Activated T-helper 2 cell treated with anti-CD3 and anti-CD28 coated beads, Interferon-gamma antibody, Interleukin-2, Interleukin-4, amounts not matched to agents 10 μg/mL and 5 μg/mL and 100 μg/mL, durations not matched to agents 14 hours and 24 hours and 36 hours (primary cell): ENCODE results near the gene FAM168B. TPM values are rescaled to one million over a fixed set of nuclear protein-coding genes. Genes with fewer than 3 reads are reported as not detected.
"Not testable (repeated sequence)": the region's sequence is repeated elsewhere in the genome, so short reads cannot be mapped to it uniquely, and the experiment has no call there.

Experiments
- DNase-seq: peaks from one replicate; pipeline ENCODE4 v3.0.0; 2021; ENCODE audit warnings: low spot score
- H3K27ac Mint-ChIP-seq: one replicate; pipeline ENCODE4 v1.8.0; 2021; ENCODE audit warnings: mixed read lengths
- H3K27me3 Mint-ChIP-seq: one replicate; pipeline ENCODE4 v1.8.0; 2021; ENCODE audit warnings: low read depth, mixed read lengths
- H3K36me3 Mint-ChIP-seq: one replicate; pipeline ENCODE4 v1.8.0; 2021; ENCODE audit warnings: low read depth, mixed read lengths
- H3K4me1 Mint-ChIP-seq: one replicate; pipeline ENCODE4 v1.8.0; 2021; ENCODE audit warnings: low read depth, mixed read lengths
- H3K4me3 Mint-ChIP-seq: one replicate; pipeline ENCODE4 v1.8.0; 2021; ENCODE audit warnings: low read depth, mild to moderate bottlenecking, moderate library complexity, mixed read lengths
- H3K9me3 Mint-ChIP-seq: one replicate; pipeline ENCODE4 v1.8.0; 2021; ENCODE audit warnings: mixed read lengths
- intact Hi-C: fragments of 100-400 bp; cut with micrococcal nuclease; formaldehyde crosslinking; loops from one replicate; pipeline ENCODE4 v1.15.1; 2023
- total RNA-seq: library from RNA; stranded (reverse); gene quantifications from 2 replicates; pipeline ENCODE4 v1.2.3, GENCODE V29; 2022

Gene FAM168B
- total RNA-seq, 1 donor from 2014 or later = 70.3 TPM

DNA sequence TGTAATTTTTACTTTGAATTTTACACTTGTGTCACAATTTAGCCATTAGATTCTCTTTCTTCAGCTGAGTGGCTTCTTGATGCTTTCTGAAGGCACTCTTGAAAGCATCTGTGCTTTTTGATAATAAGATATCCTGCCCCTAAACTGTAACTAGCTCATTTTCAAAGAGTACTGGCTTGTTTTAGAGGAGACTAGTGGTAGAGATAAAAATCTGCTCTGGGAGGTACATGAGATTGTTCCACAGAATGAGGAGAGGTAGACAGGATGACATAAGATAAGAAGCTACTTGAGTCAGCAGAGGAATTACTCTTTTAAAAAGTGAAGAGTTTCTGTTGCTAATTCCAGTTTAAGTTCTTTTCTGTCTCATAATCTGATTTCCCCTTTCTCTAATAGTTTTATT is 22.5 kb upstream of the FAM168B start:
- peaks cover 7% of the 10 kb centered on the region for H3K9me3 Mint-ChIP-seq
- DNase-seq = no peak
- H3K4me3 Mint-ChIP-seq = no peak overlapping the region
- H3K4me1 Mint-ChIP-seq = peaks cover 46% of the 10 kb centered on the region
- peaks cover 70% of the 10 kb centered on the region for H3K36me3 Mint-ChIP-seq
- intact Hi-C loops = loop anchor here (1.0 kb wide), 1 partner anchor 9 kb away; no protein-coding TSS in a partner anchor
- H3K27ac Mint-ChIP-seq = peak overlapping the region; percentile 58
- no peaks in the 10 kb centered on the region for H3K27me3 Mint-ChIP-seq

DNA sequence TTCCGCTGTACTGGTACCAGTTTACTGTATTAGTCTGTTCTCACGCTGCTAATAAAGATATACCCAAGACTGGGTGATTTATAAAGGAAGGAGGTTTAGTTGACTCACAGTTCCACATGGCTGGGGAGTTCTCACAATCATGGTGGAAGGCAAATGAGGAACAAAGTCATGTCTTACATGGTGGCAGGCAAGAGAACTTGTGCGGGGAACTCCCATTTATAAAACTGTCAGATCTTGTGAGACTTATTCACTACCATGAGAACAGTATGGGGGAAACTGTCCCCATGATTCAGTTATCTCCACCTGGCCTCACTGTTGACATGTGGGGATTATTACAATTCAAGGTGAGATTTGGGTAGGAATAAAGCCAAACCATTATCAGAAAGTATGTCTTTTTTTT is 21.7 kb upstream of the FAM168B start:
- H3K27me3 Mint-ChIP-seq, H3K9me3 Mint-ChIP-seq, H3K4me3 Mint-ChIP-seq, DNase-seq: not testable (repeated sequence)
- Mint-ChIP-seq H3K27ac (peak overlapping the region; percentile 5), H3K36me3 (peaks cover 72% of the 10 kb centered on the region), H3K4me1 (peaks cover 51% of the 10 kb centered on the region)
- intact Hi-C loops = loop anchor here (1.0 kb wide), 1 partner anchor 9 kb away; no protein-coding TSS in a partner anchor

DNA sequence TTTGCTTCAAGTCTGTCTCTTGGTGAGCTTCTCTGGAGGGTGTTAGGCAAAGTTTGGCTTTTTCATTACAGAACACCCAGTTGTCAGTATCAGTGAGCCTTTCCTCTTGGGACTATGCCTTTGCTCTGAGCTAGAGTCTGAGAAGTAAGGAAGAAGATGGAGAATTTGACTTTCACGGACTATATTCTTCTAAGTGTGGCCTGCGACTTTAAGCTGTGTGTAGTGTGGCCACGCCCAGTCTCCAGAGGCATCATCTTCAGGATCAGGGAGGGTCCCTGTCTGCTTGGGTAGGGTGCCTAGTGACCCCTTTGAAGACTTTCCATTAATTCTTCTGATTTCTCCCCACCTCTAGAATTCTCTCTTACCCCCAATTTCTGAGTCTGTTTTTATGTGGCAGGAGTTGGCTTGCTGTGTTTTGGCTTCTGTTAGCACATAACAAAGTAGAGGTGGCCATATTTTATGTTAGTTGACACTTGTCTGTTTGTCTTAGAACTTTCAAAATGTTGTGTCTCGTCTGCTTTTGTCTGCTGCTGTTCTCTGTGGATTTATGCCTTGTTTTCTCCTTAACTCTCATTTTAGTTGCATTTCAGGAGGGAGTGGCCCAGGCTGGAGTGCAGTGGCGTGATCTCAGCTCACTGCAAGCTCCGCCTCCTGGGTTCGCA is 20.4 kb upstream of the FAM168B start:
- intact Hi-C loops = no loop called here
- Mint-ChIP-seq H3K4me3 (no peak overlapping the region), H3K4me1 (peaks cover 53% of the 10 kb centered on the region), H3K27ac (no peak overlapping the region), H3K27me3 (no peaks in the 10 kb centered on the region), H3K36me3 (peaks cover 79% of the 10 kb centered on the region), H3K9me3 (peaks cover 7% of the 10 kb centered on the region)
- no peak for DNase-seq

DNA sequence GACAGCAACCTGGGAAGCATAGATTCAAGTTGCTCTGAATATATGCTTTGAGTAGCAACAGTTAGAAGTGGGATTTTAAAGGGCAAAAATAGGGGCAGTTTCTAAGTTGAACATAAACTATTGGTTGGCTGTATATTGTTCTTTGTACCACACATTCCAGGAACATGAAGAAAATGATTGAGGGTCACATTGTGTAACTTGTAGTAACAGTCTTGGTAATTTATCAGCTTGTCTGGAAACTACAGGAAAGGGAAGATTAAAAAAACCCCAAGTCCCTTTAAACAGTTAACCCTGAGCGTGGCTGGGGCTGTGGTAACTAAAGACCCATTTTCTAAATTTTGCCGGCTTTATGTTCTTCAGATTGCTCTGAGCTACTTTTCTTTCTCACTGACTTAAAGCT is 19.3 kb upstream of the FAM168B start:
- Mint-ChIP-seq H3K36me3 (peaks cover 77% of the 10 kb centered on the region), H3K4me1 (peaks cover 57% of the 10 kb centered on the region), H3K4me3 (no peak overlapping the region), H3K9me3 (peaks cover 7% of the 10 kb centered on the region), H3K27ac (no peak overlapping the region), H3K27me3 (no peaks in the 10 kb centered on the region)
- DNase-seq = no peak
- intact Hi-C loops = no loop called here

DNA sequence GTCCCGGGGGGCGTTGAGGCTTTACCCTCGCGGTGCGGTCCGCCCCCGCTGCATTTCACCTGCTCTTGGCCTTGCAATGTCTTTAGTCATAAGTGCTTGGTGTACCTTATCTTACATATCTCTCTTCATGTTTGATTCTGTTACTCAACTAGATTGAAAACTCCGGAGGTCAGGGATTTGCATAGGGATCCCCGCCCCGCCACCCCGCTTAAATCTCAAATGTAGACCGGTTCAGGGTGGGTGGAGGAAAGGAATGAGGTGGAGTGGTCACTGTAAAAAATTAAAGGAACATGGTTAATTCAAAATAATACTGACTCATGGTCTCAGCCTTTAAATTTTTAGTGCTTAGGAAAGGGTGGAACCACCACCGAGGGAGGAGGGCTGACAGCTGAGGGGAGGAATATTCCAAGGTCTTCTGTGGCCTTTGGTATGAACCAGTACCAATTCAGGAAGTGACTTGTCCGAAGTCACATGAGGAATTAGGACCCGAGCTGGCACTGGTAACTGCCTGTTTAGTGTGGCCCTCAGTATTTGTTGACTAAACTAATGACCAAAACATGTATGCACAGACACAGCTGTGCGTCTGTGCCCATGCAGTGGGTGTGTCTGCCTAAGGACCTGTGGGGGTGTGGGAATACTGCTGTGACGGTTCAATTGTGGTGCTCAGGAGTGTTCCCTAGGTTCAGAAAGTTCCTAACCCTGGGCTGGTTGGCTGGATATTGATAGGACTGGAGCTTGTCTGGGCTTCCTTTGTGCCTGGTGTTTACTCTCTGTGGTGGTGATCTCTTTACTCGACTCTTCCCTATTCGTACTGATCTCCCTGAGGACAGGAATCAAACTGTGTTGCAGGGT is 12.9 kb upstream of the FAM168B start:
- intact Hi-C loops = loop anchor here (1.0 to 10.0 kb wide), 6 partner anchors 9 to 731 kb away; partner anchors contain the start of gene FAM168B
- Mint-ChIP-seq H3K9me3 (no peaks in the 10 kb centered on the region), H3K27ac (peak overlapping the region; percentile 98), H3K27me3 (no peaks in the 10 kb centered on the region), H3K36me3 (peaks cover 32% of the 10 kb centered on the region), H3K4me3 (peak overlapping the region; percentile 100), H3K4me1 (peaks cover 50% of the 10 kb centered on the region)
- no peak for DNase-seq

DNA sequence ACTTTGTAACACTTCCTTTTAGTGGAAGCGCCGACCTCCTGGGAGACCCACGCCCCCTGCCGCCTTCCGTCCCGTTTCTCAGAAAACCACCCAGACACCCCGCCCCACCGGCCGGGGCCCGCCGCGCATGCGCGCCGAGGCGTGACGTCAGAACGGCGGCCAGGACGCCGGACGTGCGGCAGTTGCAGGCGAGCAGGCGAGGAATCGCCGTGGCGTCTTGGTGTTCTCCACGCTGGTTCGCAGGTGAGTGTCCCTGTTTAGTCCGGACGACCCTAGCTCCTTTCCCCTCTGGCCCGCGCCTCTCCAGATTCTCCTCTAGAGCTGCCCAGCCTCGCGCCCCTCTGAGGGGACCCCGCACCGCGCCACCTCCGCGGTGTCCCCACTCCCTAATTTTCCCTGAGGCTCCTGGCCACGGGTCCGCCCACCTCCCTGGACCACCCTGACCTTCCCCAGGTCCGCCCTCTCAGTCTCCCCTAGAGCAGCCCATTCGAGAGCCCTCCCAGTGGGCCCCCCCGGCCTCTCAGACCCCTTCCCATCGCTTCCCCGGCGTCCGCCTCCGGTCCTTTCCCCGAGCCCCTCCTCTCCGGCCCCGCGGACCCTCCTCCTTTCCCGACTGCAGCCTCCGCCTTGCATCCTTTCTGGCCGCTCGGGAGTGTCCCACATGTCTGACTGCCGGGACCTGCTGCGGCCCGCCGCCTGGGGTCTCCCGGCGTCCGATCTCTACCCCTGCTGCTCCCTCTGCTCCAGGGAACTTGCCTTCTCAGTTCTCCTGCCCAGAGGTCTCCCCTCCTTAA is 12.1 kb upstream of the FAM168B start, which contains the start of gene PLEKHB2:
TSS of gene PLEKHB2 (plus strand) at position 181 of the 794 bp plus-strand sequence. CDS start 15,606 bp downstream, outside the sequence.
- peaks cover 46% of the 10 kb centered on the region for H3K4me1 Mint-ChIP-seq
- H3K4me3 Mint-ChIP-seq = peak within 1 kb of the TSS; percentile 100
- H3K27ac Mint-ChIP-seq = peak within 1 kb of the TSS; percentile 98
- no peaks in the 10 kb centered on the region for H3K27me3 Mint-ChIP-seq
- intact Hi-C loops = loop anchor here (5.0 to 10.0 kb wide), 3 partner anchors 281 to 731 kb away; no protein-coding TSS in a partner anchor
- peak; percentile 94 for DNase-seq
- peaks cover 24% of the 10 kb centered on the region for H3K36me3 Mint-ChIP-seq
- H3K9me3 Mint-ChIP-seq = no peaks in the 10 kb centered on the region

DNA sequence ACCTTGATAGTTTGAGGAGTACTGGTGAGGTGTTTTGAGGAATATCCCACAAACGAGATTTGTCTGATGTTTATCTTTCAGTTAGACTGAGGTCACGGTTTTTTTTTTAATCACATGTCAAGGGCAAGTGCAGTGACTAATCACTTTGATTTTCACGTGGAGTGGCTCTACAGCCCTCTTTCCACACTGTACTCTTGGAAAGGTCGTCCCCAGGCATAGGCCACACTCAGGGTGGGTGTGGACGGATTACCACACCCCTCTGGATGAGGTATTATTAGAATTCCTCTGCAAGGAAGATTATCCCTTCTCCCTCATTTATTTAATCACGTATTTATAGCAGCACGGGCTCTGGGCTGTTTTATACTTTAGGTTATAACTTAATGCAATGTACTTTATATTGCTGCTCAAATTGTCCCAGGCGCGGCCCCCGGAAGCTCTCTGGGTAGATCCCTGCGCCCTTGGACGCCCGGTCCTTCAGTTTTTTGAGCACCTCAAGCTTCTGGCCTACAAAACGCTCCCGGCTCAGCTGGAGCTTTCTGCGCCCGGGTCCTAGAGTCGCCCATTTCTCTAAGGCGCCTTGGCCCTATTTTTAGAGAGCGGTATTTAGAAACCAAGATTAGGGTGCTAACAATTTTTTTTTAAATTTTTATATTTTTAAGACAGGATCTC is 11.4 kb upstream of the FAM168B start:
- no peaks in the 10 kb centered on the region for H3K27me3 Mint-ChIP-seq
- peak overlapping the region; percentile 98 for H3K27ac Mint-ChIP-seq
- DNase-seq = peak; percentile 48
- peaks cover 43% of the 10 kb centered on the region for H3K4me1 Mint-ChIP-seq
- H3K9me3 Mint-ChIP-seq = no peaks in the 10 kb centered on the region
- peaks cover 20% of the 10 kb centered on the region for H3K36me3 Mint-ChIP-seq
- intact Hi-C loops = loop anchor here (5.0 to 10.0 kb wide), 3 partner anchors 280 to 730 kb away; no protein-coding TSS in a partner anchor
- peak overlapping the region; percentile 100 for H3K4me3 Mint-ChIP-seq

DNA sequence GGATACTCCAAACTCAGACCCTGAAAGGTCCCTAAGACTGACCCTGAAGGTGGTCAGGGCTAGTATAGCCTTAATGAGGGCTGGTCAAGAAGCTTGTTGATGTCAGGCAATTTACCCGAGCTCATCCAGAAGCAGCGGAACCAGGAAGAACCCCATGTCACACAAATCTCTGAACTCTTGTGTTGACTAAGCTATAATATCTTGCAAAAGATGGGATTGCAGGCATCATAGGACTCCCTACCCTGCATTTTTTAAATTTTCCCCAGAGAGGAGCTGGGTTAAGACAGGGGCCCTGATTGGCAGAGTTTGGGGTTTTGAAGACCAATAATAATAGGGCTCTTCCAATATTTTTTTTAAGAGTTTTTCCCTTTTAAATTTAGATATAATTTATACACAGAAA is 9.9 kb upstream of the FAM168B start:
- H3K27ac Mint-ChIP-seq = no peak overlapping the region

DNA sequence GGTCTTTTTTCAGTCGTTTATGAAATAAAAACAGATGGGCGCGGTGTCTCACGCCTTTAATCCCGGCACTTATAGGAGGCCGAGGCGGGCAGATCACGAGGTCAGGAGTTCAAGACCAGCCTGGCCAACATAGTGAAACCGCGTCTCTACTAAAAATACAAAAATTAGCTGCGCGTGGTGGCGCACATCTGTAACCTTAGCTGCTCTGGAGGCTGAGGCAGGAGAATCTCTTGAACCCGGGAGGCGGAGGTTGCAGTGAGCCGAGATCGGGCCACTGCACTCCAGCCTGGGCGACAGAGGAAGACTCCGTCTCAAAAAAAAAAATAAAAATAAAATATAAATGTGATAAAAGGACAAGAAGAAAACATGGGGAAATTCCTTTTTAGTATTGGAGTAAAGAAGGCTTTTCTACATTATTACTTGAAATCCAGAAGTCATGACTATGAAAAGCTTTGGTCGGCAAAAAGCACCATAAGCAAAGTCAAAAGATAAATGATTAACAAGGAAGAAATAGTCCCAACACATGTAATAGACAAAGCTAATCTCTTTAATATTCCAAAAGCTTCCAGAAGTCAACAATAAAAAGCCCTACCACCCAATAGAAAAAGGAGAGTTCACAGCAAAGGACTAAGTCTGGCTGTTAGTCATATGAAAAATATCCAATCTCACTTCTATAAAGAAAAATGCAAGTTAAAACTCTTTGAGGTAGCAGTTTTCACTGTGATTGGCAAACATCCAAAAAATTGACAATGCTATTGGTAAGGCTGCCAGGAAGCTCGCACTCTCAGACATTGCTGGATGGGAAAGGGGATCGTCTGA is 1.4 kb upstream of the FAM168B start:
- DNase-seq = no peak
- intact Hi-C loops = loop anchor here (5.0 to 10.0 kb wide), 2 partner anchors 370 to 752 kb away; partner anchors contain the start of genes GPR148 and IMP4
- H3K27me3 Mint-ChIP-seq = no peaks in the 10 kb centered on the region
- H3K36me3 Mint-ChIP-seq = peaks cover 9% of the 10 kb centered on the region
- H3K4me3 Mint-ChIP-seq = peak overlapping the region; percentile 90
- no peaks in the 10 kb centered on the region for H3K9me3 Mint-ChIP-seq
- peaks cover 10% of the 10 kb centered on the region for H3K4me1 Mint-ChIP-seq
- H3K27ac Mint-ChIP-seq = peak overlapping the region; percentile 82

More for the DNA sequence above, 9.9 kb upstream of the FAM168B start:
- no peak overlapping the region for H3K4me3 Mint-ChIP-seq
- H3K4me1 Mint-ChIP-seq = peaks cover 37% of the 10 kb centered on the region
- H3K36me3 Mint-ChIP-seq = peaks cover 9% of the 10 kb centered on the region
- DNase-seq = no peak
- no peaks in the 10 kb centered on the region for H3K27me3 Mint-ChIP-seq
- H3K9me3 Mint-ChIP-seq = no peaks in the 10 kb centered on the region
- intact Hi-C loops = loop anchor here (10.0 kb wide), 2 partner anchors 278 to 728 kb away; no protein-coding TSS in a partner anchor

DNA sequence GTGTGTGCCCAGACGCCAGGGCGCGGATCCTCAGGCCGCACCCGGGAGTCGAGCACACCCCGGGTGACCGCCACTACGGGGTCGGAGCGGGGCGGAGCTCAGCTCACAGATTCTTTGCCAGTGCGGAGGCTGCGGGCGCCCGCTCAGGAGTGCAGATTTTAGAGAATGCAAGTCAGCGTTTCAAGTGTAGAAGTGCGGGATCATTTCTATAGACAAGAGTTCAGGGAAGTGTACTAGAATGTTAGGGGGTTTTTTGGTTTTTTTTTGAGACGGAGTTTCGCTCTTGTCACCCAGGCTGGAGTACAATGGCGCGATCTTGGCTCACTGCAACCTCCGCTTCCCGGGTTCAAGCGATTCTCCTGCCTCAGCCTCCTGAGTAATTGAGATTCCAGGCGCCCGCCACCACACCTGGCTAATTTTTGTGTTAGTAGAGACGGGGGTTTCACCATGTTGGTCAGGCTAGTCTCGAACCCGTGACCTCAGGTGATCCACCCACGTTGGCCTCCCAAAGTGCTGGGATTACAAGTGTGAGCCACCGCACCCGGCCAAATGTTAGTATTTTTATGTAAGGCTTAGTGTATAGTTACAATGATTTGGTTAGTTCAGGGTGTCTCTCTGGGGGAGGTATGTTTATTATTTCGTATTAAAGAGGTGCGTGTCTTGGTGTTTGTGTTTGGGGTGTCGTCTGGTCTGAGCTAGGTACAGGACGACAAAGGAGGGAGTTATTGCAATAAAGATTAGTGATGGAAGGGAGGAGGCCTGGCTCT is 619 bp upstream of the FAM168B start:
- H3K4me3 Mint-ChIP-seq = peak overlapping the region; percentile 90
- DNase-seq = no peak
- H3K27me3 Mint-ChIP-seq = no peaks in the 10 kb centered on the region
- H3K27ac Mint-ChIP-seq = peak overlapping the region; percentile 82
- peaks cover 10% of the 10 kb centered on the region for H3K4me1 Mint-ChIP-seq
- intact Hi-C loops = loop anchor here (1.0 to 10.0 kb wide), 3 partner anchors 12 to 752 kb away; partner anchors contain the start of genes GPR148 and IMP4
- H3K36me3 Mint-ChIP-seq = peaks cover 16% of the 10 kb centered on the region
- no peaks in the 10 kb centered on the region for H3K9me3 Mint-ChIP-seq
